Skeletal muscle satellite cell (primary cell): ENCODE measurements around the gene NSMCE4A.
"Not testable (repeated sequence)": the region's sequence is repeated elsewhere in the genome, so short reads cannot be mapped to it uniquely, and the experiment has no call there.

Experiments used
- H3K27me3 ChIP-seq: 2 replicates; pipeline ENCODE4 v1.7.0; 2013; ENCODE audit warnings: low read length; ENCODE audit not compliant: control insufficient read depth, insufficient read depth
- H3K36me3 ChIP-seq: 2 replicates; pipeline ENCODE4 v1.7.0; 2013; ENCODE audit warnings: mild to moderate bottlenecking, control low read depth, low read length; ENCODE audit not compliant: insufficient read depth
- H3K4me1 ChIP-seq: 2 replicates; pipeline ENCODE4 v1.7.0; 2013; ENCODE audit warnings: low read length; ENCODE audit not compliant: control insufficient read depth, insufficient read depth
- H3K4me2 ChIP-seq: 2 replicates; pipeline ENCODE4 v1.7.0; 2013; ENCODE audit warnings: mild to moderate bottlenecking, low read length
- H3K4me3 ChIP-seq: 2 replicates; pipeline ENCODE4 v1.7.0; 2013; ENCODE audit warnings: low read length
- H3K9ac ChIP-seq: 2 replicates; pipeline ENCODE4 v1.7.0; 2013; ENCODE audit warnings: mild to moderate bottlenecking, low read depth, low read length, moderate library complexity
- H3K9me3 ChIP-seq: replicated peaks from 2 replicates; pipeline ENCODE4 v1.7.0; 2013; ENCODE audit warnings: mild to moderate bottlenecking, control low read depth, low read length

The NSMCE4A gene

GRCh38 chr10:121956111-121957061, 18.6 kb downstream of the NSMCE4A start:
- Histone ChIP-seq H3K4me3 (no peak overlapping the region), H3K4me1 (peaks cover 14% of the 10 kb centered on the region), H3K36me3 (peaks cover 6% of the 10 kb centered on the region), H3K9ac (no peak overlapping the region), H3K9me3 (no peaks in the 10 kb centered on the region), H3K4me2 (peak overlapping the region; percentile 45), H3K27me3 (no peaks in the 10 kb centered on the region)

- H3K9me3 ChIP-seq: no peaks in the 10 kb centered on the region
- no peaks in the 10 kb centered on the region for H3K27me3 ChIP-seq
- H3K36me3 ChIP-seq: peaks cover 6% of the 10 kb centered on the region
- no peak overlapping the region for H3K4me2 ChIP-seq
- H3K9ac ChIP-seq: no peak overlapping the region
- no peak overlapping the region for H3K4me3 ChIP-seq
- H3K4me1 ChIP-seq: peaks cover 13% of the 10 kb centered on the region
These were observed 22.8 kb downstream of the NSMCE4A start for GRCh38 chr10:121952226-121952625.

GRCh38 chr10:121949451-121949850, 25.6 kb downstream of the NSMCE4A start:
- H3K27me3 ChIP-seq: no peaks in the 10 kb centered on the region
- H3K4me1 ChIP-seq: no peaks in the 10 kb centered on the region
- H3K4me2 ChIP-seq: no peak overlapping the region
- H3K9ac ChIP-seq: no peak overlapping the region
- no peaks in the 10 kb centered on the region for H3K9me3 ChIP-seq
- H3K4me3 ChIP-seq: no peak overlapping the region
- H3K36me3 ChIP-seq: no peaks in the 10 kb centered on the region

DNA sequence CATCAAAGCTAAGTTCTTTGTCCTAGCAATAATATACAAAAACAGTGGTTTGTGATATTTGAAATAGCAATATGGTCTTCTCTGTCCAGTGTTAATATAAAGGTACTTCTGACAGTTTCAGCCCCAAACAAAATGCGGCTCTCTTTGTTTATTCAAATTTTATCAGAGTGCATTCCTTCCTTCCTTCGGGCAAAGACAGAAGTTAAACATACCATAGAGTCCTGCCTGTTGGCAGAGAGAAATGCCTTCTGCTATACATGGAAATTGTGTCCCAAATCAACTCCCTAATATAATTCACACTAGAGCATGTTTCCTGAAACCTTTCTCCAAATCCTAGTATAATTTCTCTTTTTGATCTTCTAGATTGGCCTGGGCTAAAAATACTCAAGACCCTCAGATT, 26.0 kb downstream of the NSMCE4A start:
- no peak overlapping the region for H3K9ac ChIP-seq
- H3K4me1 ChIP-seq: no peaks in the 10 kb centered on the region
- no peaks in the 10 kb centered on the region for H3K36me3 ChIP-seq
- H3K27me3 ChIP-seq: no peaks in the 10 kb centered on the region
- no peak overlapping the region for H3K4me2 ChIP-seq
- no peak overlapping the region for H3K4me3 ChIP-seq
- H3K9me3 ChIP-seq: no peaks in the 10 kb centered on the region

DNA sequence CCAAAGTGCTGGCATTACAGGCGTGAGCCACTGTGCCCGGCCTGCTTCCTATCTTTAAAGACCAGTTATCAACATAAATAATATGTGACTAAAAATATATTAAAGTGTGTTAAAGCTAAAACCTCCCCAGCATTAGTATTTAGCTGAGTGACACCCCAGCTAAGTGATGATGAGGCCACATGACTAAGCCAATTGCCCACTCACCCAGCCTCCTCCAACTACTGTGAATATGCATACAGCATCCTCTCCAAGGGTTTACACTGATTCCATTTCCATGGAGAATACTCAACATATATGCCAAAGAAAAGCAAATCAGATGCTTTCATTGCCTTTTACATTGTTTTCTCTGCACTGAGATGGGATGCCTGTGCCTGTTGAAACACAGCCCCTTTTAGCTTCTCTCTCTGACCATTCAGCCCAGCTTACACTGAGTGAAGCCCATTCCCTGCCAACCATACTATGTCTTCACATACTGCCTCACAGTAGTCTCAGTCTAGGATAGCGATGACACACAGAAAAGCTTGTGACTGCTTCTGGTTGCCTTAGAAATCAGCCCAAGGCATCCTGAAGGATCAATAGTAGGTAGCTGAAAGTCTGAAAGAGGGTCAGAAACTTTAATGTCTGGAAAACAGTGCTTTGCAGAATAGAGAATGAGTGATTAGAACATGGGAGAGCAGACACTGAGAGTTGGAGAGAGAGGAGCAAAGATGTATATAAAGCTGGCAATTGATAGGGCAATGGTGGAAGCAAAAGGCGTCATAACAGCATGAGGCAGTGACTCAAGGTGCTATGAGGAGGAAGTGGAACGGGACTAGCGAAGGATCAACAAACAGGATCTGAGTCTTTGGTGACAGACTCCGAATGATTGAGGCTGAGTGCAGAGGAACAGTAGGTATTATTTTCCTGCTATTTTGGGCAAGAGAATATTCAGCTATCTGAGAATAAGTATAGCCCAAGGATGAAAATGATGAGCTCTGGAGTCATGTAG, 27.4 kb downstream of the NSMCE4A start:
- H3K4me3 ChIP-seq: no peak overlapping the region
- H3K27me3 ChIP-seq: no peaks in the 10 kb centered on the region
- H3K9ac ChIP-seq: no peak overlapping the region
- H3K9me3 ChIP-seq: no peaks in the 10 kb centered on the region
- no peaks in the 10 kb centered on the region for H3K36me3 ChIP-seq
- H3K4me2 ChIP-seq: no peak overlapping the region
- H3K4me1 ChIP-seq: peaks cover 9% of the 10 kb centered on the region

GRCh38 chr10:121942749-121943416, 32.1 kb downstream of the NSMCE4A start:
- Histone ChIP-seq H3K9ac (no peak overlapping the region), H3K36me3 (no peaks in the 10 kb centered on the region), H3K9me3 (no peaks in the 10 kb centered on the region), H3K4me3 (no peak overlapping the region), H3K4me2 (peak overlapping the region; percentile 19), H3K27me3 (no peaks in the 10 kb centered on the region), H3K4me1 (peaks cover 16% of the 10 kb centered on the region)

DNA sequence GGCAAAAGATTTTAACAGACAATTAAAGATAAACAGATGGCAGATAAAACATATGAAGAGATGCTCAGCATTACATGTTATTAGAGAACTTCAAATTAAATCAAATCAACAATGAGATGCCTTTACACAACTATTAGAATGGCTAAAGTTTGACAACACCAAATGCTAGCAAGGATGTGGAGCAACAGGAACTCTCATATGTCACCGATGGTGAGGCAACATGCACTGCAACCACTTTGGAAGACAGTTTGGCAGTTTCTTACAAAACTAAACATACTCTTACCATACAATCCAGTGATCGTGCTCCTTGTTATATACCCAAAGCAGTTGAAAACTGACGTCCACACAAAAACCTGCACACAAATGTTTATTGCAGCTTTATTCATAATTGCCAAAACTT, 33.5 kb downstream of the NSMCE4A start:
- Histone ChIP-seq H3K36me3 (no peaks in the 10 kb centered on the region), H3K9me3 (no peaks in the 10 kb centered on the region), H3K27me3 (no peaks in the 10 kb centered on the region), H3K4me1 (peaks cover 16% of the 10 kb centered on the region), H3K9ac (no peak overlapping the region), H3K4me3 (no peak overlapping the region), H3K4me2 (no peak overlapping the region)

DNA sequence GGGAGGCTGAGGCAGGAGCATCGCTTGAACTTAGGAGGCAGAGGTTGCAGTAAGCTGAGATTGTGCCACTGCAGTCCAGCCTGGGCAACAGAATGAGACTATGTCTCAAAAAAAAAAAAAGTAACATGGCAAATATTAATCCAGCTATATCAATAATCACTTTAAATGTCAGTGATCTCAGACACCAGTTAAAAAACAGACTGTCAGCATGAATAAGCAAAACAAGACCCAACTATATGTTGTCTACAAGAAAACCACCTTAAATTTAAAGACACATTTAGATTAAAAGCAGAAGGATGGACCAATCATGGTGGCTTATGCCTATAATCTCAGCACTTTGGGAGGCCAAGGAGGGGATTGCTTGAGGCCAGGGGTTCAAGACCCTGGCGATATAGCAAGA, 38.7 kb downstream of the NSMCE4A start:
- Histone ChIP-seq H3K27me3 (no peaks in the 10 kb centered on the region), H3K4me1 (no peaks in the 10 kb centered on the region), H3K36me3 (no peaks in the 10 kb centered on the region), H3K9ac (no peak overlapping the region), H3K9me3 (no peaks in the 10 kb centered on the region), H3K4me2 (no peak overlapping the region), H3K4me3 (no peak overlapping the region)

- no peak overlapping the region for H3K9ac ChIP-seq
- no peak overlapping the region for H3K4me3 ChIP-seq
- H3K4me1 ChIP-seq: no peaks in the 10 kb centered on the region
- H3K4me2 ChIP-seq: no peak overlapping the region
- H3K36me3 ChIP-seq: no peaks in the 10 kb centered on the region
- no peaks in the 10 kb centered on the region for H3K9me3 ChIP-seq
- no peaks in the 10 kb centered on the region for H3K27me3 ChIP-seq
These were observed 39.3 kb downstream of the NSMCE4A start for GRCh38 chr10:121935702-121936101.

DNA sequence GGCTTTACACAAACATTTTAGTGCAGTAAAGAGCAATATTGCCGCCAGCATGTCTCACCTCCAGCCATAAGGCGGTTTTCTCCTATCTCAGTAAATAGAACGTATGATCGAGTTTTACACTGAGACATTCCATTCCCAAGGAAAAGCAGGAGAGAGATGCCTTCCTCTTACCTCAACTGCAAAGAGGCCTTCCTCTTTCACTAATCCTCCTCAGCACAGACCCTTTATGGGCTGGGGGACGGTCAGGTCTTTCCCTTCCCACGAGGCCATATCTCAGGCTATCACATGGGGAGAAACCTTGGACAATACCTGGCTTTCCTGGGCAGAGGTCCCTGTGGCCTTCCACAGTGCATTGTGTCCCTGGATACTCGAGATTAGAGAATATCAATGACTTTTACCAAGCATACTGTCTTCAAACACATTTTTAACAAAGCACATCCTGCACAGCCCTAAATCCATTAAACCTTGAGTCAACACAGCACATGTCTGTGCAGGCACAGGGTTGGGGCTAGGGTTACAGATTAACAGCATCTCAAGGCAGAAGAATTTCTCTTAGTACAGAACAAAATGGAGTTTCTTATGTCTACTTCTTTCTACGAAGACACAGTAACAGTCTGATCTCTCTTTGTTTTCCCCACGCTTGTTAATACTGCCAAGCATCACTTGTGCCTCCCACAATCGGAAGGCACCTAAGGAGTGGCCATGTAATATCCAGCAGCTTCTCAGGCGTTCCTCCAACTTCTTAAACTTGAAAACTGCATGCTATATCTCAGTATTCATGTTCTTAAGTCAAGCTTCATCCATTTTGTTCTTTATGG, 44.5 kb downstream of the NSMCE4A start:
- H3K9ac ChIP-seq, H3K27me3 ChIP-seq, H3K4me2 ChIP-seq, H3K9me3 ChIP-seq, H3K4me1 ChIP-seq, H3K4me3 ChIP-seq, H3K36me3 ChIP-seq: not testable (repeated sequence)
